Common myeloid progenitor, CD34-positive (primary cell): ENCODE measurements around the gene HMGCR.
A peak's percentile ranks its signal among the peaks of the same experiment; 100 is the strongest.

Source experiments
- CTCF ChIA-PET: fragments of 350-600 bp; sonication (Branson Sonifier 250); formaldehyde crosslinking; loops from one replicate; lab custom pipeline; 2021; ENCODE audit warnings: antibody characterized with exemption; lab: Charles Lee
- POLR2A ChIA-PET: fragments of 350-600 bp; sonication (Branson Sonifier 250); formaldehyde crosslinking; loops from one replicate; lab custom pipeline; 2021; ENCODE audit warnings: antibody characterized with exemption; lab: Charles Lee
- DNase-seq, 3 donors: peaks; one replicate each; pipeline versions ENCODE4 v3.0.0 to v3.0.0-alpha.2; 2013
- H3K27ac ChIP-seq, 2 experiments: 1 replicate in 1 of 2; 2 replicates in 1 of 2; pipeline ENCODE4 v1.7.0; 2013; ENCODE audit warnings: inconsistent platforms in 2 of 2, low read length in 2 of 2, mild to moderate bottlenecking in 2 of 2, low read depth in 1 of 2, moderate library complexity in 1 of 2; ENCODE audit not compliant: severe bottlenecking in 2 of 2, insufficient read depth in 1 of 2, poor library complexity in 1 of 2
- H3K27me3 ChIP-seq, 5 experiments: replicated peaks in 2 of 5; 1 replicate in 3 of 5; 2 replicates in 2 of 5; pipeline versions ENCODE4 v1.6.1 to v1.7.0; 2013; ENCODE audit warnings: low read length in 4 of 5, mild to moderate bottlenecking in 2 of 5, moderate library complexity in 2 of 5, inconsistent platforms in 1 of 5; ENCODE audit not compliant: insufficient read depth in 5 of 5, control insufficient read depth in 4 of 5
- H3K36me3 ChIP-seq, 4 experiments: 1 replicate in 2 of 4; 2 replicates in 2 of 4; pipeline versions ENCODE4 v1.6.1 to v1.7.0; 2013; ENCODE audit warnings: low read length in 3 of 4, control low read depth in 1 of 4, mild to moderate bottlenecking in 1 of 4; ENCODE audit not compliant: control insufficient read depth in 4 of 4, insufficient read depth in 4 of 4
- H3K4me1 ChIP-seq, 4 experiments: 1 replicate in 3 of 4; 2 replicates in 1 of 4; pipeline versions ENCODE4 v1.6.1 to v1.7.1; 2013; ENCODE audit warnings: low read length in 3 of 4, mild to moderate bottlenecking in 3 of 4, control low read depth in 1 of 4, inconsistent platforms in 1 of 4, moderate library complexity in 1 of 4; ENCODE audit not compliant: control insufficient read depth in 4 of 4, insufficient read depth in 4 of 4; ENCODE audit errors: control extremely low read depth in 1 of 4
- H3K4me3 ChIP-seq, 7 experiments: 1 replicate in 4 of 7; 2 replicates in 3 of 7; pipeline versions ENCODE4 v1.5.1 to v1.7.0; 2013; ENCODE audit warnings: mild to moderate bottlenecking in 7 of 7, low read length in 6 of 7, moderate library complexity in 6 of 7, inconsistent platforms in 2 of 7, low read depth in 2 of 7, control low read depth in 1 of 7; ENCODE audit not compliant: insufficient read depth in 4 of 7, control insufficient read depth in 1 of 7; ENCODE audit errors: extremely low read depth in 1 of 7
- H3K9me3 ChIP-seq, 5 experiments: 1 replicate in 4 of 5; 2 replicates in 1 of 5; pipeline versions ENCODE4 v1.6.1 to v1.7.1; 2013; ENCODE audit warnings: low read length in 4 of 5, mild to moderate bottlenecking in 2 of 5, inconsistent platforms in 1 of 5, low read depth in 1 of 5, moderate library complexity in 1 of 5; ENCODE audit not compliant: control insufficient read depth in 4 of 5, insufficient read depth in 2 of 5; ENCODE audit errors: control extremely low read depth in 1 of 5
- WGBS: methylation state at CpG from one replicate; pipeline ENCODE4 v1.1.5; 2013; ENCODE audit not compliant: insufficient coverage; 5-methylcytosine and 5-hydroxymethylcytosine counted together

The HMGCR gene

DNA sequence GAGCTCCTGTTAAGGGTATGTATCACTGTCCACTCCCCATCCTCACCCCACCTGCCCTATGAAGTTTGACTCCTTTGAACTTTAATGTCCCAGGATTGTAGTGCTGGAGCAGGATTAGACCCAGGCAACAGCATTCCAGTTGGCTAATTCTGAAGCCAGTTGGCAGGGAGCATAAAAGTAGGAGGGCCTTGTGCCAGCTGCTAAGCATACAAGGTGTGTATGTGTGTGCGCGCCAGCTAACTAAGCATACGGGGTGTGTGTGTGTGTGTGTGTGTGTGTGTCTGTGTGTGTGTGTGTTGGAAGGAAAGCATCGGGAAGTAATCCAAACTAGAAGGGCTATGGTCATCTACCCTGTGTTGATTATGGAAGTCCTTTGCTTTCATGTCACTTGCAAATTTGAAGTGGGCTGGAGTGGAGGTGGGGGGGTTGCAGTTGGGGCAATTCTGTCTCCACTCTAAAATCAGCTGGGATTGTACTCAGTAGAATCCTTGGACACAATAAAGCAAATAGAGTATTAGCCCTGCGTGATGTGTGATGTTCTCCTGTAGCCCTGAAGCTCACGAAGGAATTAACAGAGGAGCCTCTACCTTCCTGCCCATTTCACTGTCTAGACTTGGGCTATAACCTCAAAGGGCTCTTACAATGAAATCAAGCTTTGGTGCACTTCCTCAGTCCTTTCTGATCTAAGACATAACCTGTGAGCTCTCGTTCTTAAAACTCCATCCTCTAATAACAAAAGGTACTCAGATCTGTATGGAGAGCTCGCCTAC lies 26.9 kb downstream of the HMGCR start:
- Histone ChIP-seq H3K4me3 (no peak overlapping the region), H3K36me3 (peaks cover 8 to 46% (median 28%) of the 10 kb centered on the region in 4 experiments), H3K9me3 (no peaks in the 10 kb centered on the region), H3K27me3 (no peaks in the 10 kb centered on the region), H3K4me1 (no peaks in the 10 kb centered on the region), H3K27ac (no peak overlapping the region)
- WGBS: 91% methylated on average over 7 of the region's 8 CpGs
- CTCF ChIA-PET: interaction anchor here (0.8 to 1.7 kb wide), 4 partner anchors 9 to 22 kb away, joined by 3 read pairs; no protein-coding TSS in a partner anchor
- POLR2A ChIA-PET: no interaction called here
- peak in 1 of 3 donors; percentile 3 for DNase-seq

DNA sequence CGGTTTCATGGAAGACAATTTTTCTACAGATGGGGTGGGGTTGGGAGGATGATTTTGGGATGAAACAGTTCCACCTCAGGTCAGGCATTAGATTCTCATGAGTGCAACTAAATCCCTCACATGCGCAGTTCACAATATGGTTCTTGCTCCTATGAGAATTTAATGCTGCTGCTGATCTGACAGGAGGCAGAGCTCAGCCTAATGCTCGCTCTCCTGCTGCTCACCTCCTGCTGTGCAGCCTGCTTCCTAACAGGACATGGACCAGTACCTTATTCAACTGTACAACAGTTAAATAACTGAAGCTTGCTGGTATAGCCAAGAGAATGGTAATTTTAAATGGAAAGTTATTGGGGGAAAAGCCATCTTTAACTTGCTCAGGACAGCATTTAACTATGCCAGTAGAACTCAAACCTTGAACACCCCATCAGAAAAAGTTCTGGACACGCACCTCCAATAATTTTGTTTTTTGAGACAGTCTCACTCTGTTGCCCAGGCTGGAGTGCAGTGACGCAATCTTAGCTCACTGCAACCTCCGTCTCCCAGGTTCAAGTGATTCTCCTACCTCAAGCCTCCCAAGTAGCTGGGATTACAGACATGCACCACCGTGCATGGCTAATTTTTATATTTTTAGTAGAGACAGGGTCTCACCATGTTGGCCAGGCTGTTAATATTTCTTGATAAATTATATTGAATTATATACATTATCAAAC lies 27.7 kb downstream of the HMGCR start:
- 100% methylated on average over 4 of the region's 7 CpGs for WGBS

DNA sequence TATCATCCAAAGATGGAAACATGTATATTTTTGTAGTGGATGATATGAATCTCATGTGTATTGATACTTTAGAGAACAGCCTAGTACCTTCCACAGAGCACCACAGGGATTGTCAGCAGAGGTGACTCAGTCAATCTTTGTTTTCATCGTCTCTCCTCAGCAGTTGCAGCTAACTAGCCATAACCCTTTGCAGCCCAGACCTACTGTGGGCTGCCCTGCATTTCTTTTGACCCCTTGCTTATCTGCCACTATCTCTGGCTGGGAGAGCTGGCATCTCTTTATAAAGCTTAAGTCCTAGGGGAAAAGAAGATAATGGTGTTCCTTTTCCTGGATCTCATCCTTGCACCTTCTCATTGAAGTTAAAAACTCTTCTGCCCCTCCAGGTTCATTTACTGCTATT lies 28.7 kb downstream of the HMGCR start:
- H3K9me3 ChIP-seq: no peaks in the 10 kb centered on the region
- no peak for DNase-seq
- H3K4me1 ChIP-seq: no peaks in the 10 kb centered on the region
- CTCF ChIA-PET: no interaction called here
- no peak overlapping the region for H3K4me3 ChIP-seq
- H3K36me3 ChIP-seq: peaks cover 0 to 28% (median 11%) of the 10 kb centered on the region in 4 experiments
- H3K27ac ChIP-seq: no peak overlapping the region
- POLR2A ChIA-PET: no interaction called here
- WGBS: 78% methylated on average over 1 of the region's 1 CpG
- H3K27me3 ChIP-seq: no peaks in the 10 kb centered on the region

More for the DNA sequence above, 27.7 kb downstream of the HMGCR start:
- H3K27ac ChIP-seq: no peak overlapping the region
- H3K4me1 ChIP-seq: no peaks in the 10 kb centered on the region
- POLR2A ChIA-PET: no interaction called here
- CTCF ChIA-PET: interaction anchor here (0.8 kb wide), 2 partner anchors 8 to 12 kb away, joined by 3 read pairs; no protein-coding TSS in a partner anchor
- H3K36me3 ChIP-seq: peaks cover 0 to 38% (median 20%) of the 10 kb centered on the region in 4 experiments
- DNase-seq: no peak
- no peak overlapping the region for H3K4me3 ChIP-seq
- H3K9me3 ChIP-seq: no peaks in the 10 kb centered on the region
- H3K27me3 ChIP-seq: no peaks in the 10 kb centered on the region

DNA sequence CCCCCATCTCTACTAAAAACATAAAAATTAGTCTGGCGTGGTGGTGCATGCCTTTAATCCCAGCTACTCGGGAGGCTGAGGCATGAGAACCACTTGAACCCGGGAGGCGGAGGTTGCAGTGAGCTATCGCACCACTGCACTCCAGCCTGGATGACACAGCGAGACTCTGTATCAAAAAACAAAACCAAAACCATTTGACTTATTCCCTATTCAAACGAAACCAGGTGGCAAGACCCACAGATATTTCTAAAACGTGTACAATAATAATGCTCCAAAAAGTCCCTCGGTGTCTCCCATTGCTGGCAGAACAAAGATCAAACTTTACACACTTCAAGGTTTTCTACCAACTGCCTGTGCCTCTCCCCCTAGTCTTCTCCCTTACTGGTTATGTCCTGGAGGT lies 29.8 kb downstream of the HMGCR start:
- WGBS: 92% methylated on average over 9 of the region's 9 CpGs
- Histone ChIP-seq H3K27ac (no peak overlapping the region), H3K9me3 (no peaks in the 10 kb centered on the region), H3K27me3 (no peaks in the 10 kb centered on the region), H3K4me1 (no peaks in the 10 kb centered on the region), H3K4me3 (no peak overlapping the region), H3K36me3 (peaks cover 0 to 18% (median 6%) of the 10 kb centered on the region in 4 experiments)
- ChIA-PET POLR2A (no interaction called here), CTCF (no interaction called here)
- DNase-seq: no peak

DNA sequence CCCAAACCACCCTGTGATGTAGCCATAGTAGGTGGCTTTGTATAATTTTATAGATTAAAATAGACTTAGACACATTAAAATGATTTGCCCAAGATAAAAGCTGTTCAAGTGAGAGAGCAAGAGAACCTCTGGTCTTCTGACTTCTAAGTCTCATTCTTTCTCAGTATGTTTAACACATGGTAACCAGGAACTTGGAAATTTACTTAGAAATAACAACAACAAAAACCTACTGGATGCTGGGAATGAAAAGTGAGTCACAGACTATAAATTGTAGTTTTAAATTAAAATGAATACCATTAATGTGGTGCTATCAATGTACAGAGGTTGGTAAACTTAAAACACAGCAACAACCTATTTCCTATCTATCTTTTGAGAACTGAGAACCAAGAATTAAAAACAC lies 30.4 kb downstream of the HMGCR start:
- ChIA-PET POLR2A (no interaction called here), CTCF (no interaction called here)
- Histone ChIP-seq H3K27me3 (no peaks in the 10 kb centered on the region), H3K4me1 (no peaks in the 10 kb centered on the region), H3K27ac (no peak overlapping the region), H3K9me3 (no peaks in the 10 kb centered on the region), H3K4me3 (no peak overlapping the region), H3K36me3 (peaks cover 0 to 13% (median 3%) of the 10 kb centered on the region in 4 experiments)
- no peak for DNase-seq

DNA sequence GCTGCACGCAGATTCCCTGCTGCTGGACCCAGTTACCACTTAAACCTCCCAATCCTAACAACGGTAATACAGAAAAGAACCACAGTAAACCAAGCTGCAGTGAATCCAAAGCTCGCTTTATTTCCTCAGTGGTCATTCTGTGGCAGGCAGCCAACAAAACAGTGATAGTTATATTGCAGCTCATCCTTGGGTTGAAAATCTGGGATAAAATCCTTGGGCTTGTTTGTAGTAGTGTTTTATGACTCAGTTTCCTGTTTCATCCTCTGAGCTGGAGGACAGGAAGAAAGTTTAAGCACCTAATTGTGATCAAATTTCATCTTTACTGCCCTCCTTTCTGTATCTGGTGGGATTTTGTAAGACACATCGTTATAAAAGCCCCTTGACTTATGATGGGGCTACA lies 31.4 kb downstream of the HMGCR start:
- no peak for DNase-seq
- Histone ChIP-seq H3K9me3 (no peaks in the 10 kb centered on the region), H3K4me1 (no peaks in the 10 kb centered on the region), H3K36me3 (peaks cover 0 to 5% (median 2%) of the 10 kb centered on the region in 4 experiments), H3K4me3 (no peak overlapping the region), H3K27ac (no peak overlapping the region), H3K27me3 (no peaks in the 10 kb centered on the region)
- WGBS: 93% methylated on average over 2 of the region's 4 CpGs
- POLR2A ChIA-PET: interaction anchor here (0.7 kb wide), 1 partner anchor 695 kb away, joined by 3 read pairs; no protein-coding TSS in a partner anchor
- CTCF ChIA-PET: no interaction called here

DNA sequence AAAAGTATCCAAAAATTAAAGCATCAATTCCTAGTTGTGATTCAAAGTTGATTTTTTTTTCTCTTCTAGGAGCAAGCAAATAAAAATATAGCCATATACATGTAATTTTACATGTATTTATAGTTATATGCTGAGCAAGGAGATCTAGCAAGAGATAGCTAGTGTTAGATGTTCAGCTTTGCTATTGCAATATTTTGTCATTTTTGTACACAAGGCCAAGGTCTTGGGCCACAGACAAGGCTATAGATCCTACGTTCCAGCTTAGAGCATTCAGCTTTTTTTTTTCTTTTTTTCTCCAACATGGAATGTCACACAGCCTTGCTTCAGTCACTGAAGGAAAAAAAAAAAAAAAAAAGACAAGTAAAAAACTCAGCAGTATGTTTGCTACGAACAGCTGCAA lies 36.8 kb downstream of the HMGCR start:
- H3K9me3 ChIP-seq: no peaks in the 10 kb centered on the region
- POLR2A ChIA-PET: no interaction called here
- no CpG with 5 or more reads among the region's 2 CpGs for WGBS
- peaks cover 5 to 32% (median 18%) of the 10 kb centered on the region in 4 experiments for H3K36me3 ChIP-seq
- no peak overlapping the region for H3K4me3 ChIP-seq
- H3K27ac ChIP-seq: no peak overlapping the region
- H3K27me3 ChIP-seq: no peaks in the 10 kb centered on the region
- no peak for DNase-seq
- CTCF ChIA-PET: interaction anchor here (0.6 kb wide), 1 partner anchor 1661 kb away, joined by 3 read pairs; no protein-coding TSS in a partner anchor
- no peaks in the 10 kb centered on the region for H3K4me1 ChIP-seq
